Esophagus muscularis mucosa (tissue), 4 donors: Measurements from ENCODE around the gene KCTD1.

Source experiments
- EP300 ChIP-seq: sonication (generic); formaldehyde crosslinking; IDR thresholded peaks from one replicate; pipeline ENCODE4 v1.6.1; 2017; ENCODE audit warnings: antibody characterized with exemption
- POLR2A ChIP-seq: fragments of 450-650 bp; IDR thresholded peaks from one replicate; pipeline ENCODE4 v1.6.1; 2017; ENCODE audit warnings: antibody characterized with exemption, moderate library complexity, mild to moderate bottlenecking, low read depth
- POLR2AphosphoS5 ChIP-seq, 2 donors: sonication (generic); formaldehyde crosslinking; IDR thresholded peaks; one replicate each; pipeline ENCODE4 v1.6.1; 2017; ENCODE audit warnings: antibody characterized with exemption in 2 of 2
- TF ChIP-seq, protein P1 (sequence below), 3 experiments: fragments of 200-600 bp in 2 of 3; fragments of 450-650 bp in 1 of 3; sonication (generic) in 2 of 3; IDR thresholded peaks; one replicate each; pipeline ENCODE4 v1.5.1; 2017 to 2019; ENCODE audit warnings: antibody characterized with exemption in 3 of 3, mild to moderate bottlenecking in 2 of 3, moderate library complexity in 1 of 3

DNA sequence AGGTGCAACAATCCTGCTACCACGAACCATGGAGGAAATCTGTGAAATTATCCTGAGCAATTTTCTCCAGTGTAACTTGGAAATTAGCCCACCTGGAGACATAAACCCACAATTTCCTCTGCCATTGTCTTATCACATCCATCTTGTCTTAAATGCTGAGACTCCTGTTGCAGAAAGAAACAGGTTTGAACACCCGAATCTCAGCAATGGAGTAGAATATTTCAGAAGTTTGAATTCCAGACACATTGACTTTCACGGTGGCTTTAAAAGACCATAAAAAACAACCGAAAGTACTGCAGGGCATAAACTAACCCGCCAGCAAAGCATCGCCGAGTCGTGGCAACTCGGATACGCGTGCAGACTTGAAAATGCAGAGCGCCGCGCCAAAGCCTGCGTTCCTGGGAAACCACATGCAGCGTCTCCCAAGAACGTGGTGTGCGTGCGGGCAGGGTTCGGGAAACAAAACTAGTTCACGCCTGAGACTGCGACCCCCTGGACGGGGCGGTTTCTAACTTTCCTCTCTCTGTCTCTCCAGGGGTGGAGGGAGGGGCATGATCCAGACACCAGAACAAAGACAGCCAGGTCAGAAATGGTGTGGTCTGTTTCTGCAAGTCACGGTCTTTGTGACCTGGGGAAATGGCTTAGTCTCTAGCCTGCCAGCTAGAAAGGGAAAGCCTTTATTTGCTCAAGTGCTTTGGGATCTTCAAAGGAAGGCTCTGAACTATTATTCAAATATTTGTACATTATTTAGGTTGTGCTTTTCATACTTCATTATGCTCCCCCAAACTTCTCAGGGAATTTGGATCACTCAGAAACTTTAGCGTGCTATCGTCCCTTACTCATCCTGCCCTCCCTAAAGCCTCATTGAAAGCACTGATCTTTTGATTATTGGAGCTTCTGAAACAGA lies 26.9 kb upstream of the KCTD1 start:
- TF ChIP-seq, protein P1, sequence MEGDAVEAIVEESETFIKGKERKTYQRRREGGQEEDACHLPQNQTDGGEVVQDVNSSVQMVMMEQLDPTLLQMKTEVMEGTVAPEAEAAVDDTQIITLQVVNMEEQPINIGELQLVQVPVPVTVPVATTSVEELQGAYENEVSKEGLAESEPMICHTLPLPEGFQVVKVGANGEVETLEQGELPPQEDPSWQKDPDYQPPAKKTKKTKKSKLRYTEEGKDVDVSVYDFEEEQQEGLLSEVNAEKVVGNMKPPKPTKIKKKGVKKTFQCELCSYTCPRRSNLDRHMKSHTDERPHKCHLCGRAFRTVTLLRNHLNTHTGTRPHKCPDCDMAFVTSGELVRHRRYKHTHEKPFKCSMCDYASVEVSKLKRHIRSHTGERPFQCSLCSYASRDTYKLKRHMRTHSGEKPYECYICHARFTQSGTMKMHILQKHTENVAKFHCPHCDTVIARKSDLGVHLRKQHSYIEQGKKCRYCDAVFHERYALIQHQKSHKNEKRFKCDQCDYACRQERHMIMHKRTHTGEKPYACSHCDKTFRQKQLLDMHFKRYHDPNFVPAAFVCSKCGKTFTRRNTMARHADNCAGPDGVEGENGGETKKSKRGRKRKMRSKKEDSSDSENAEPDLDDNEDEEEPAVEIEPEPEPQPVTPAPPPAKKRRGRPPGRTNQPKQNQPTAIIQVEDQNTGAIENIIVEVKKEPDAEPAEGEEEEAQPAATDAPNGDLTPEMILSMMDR (IDR thresholded peaks at IDR 0.05) = no peak
- TF ChIP-seq POLR2A (no peak), POLR2AphosphoS5 (IDR thresholded peaks at IDR 0.05) (peak in 1 of 2 donors; percentile 4), EP300 (no peak)
